Right kidney (tissue), 1 donor: ENCODE measurements around the gene SECISBP2L.

Source experiments
- DNase-seq: peaks from one replicate; pipeline ENCODE4 v3.0.0-alpha.2; 2016

Gene SECISBP2L

GRCh38 chr15:48964898-48965297, 81.3 kb downstream of the SECISBP2L start:
- no peak for DNase-seq

DNA sequence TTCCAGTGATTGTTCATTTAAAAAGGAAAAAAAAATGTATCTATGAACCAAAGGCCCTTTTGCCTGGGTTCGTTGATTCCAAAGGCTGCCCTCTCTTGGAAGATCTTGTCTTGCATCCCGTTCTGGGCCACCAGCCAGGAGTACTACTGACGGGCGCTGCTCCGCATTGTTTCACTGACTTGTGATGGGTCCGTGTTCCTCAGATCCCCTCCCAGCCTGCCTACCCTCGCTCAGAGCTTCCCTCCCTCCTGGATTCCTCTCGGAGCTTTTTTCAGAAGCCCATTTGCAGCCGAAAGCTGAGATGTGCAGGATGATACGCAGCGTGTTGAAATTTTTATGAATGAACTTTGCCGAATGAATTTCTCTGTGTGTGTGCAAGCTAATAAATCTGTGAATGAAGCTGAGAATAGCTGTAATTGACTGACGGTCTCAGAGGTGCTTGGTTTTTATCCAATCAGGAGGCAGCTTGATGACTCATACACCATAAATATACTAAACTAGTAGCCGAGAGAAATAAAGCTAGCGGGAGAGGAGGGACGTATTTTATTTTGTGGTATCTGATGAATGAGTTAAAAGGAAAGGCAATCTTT, 82.6 kb downstream of the SECISBP2L start, which contains the start of gene SHC4:
SHC4 (minus strand) TSS at position 396 of the 590 bp plus-strand sequence. CDS start 904 bp downstream, outside the sequence.
- peak; percentile 76 for DNase-seq

- peak; percentile 83 for DNase-seq
Measured at GRCh38 chr15:48962662-48963523, 83.4 kb downstream of the SECISBP2L start.

DNA sequence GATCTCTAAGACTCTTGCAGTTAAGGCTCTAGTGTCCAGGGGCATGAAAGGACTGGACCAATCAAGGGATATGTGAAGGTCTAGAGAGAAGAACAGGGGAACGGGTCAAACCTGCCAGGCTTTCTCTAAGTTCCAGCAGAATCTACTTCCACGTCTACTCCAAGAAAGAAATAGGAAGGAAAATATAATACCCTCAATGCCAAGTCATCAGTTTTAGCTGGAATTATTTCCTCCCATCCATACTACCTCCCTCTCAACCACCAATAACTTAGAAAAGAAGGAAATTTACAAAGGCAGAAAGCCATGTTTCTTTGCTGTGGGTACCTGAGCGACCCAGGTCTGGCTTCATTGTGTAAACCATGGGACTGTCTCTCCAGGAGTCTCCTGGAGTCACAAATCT, 90.3 kb downstream of the SECISBP2L start:
- DNase-seq: no peak

GRCh38 chr15:48955370-48955769, 90.9 kb downstream of the SECISBP2L start:
- no peak for DNase-seq

- DNase-seq: no peak
Measured at GRCh38 chr15:48954538-48954937, 91.7 kb downstream of the SECISBP2L start.

DNA sequence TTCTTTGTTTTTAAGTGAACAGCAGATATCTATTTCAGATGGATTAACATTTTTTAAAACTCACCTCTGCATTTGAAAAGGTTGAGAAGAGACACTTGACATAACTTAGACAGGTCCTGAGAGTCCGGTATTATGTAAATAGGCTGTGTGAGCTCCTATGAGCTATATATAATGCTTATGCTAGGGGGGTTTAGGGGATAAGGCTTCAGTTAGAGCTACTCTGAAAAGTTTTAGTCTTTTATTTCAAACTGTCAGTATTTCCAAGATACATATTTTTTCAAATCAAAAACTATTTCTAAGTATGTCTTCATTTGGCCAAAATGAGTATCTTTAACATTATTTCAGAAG, 99.4 kb downstream of the SECISBP2L start:
- DNase-seq: no peak

DNA sequence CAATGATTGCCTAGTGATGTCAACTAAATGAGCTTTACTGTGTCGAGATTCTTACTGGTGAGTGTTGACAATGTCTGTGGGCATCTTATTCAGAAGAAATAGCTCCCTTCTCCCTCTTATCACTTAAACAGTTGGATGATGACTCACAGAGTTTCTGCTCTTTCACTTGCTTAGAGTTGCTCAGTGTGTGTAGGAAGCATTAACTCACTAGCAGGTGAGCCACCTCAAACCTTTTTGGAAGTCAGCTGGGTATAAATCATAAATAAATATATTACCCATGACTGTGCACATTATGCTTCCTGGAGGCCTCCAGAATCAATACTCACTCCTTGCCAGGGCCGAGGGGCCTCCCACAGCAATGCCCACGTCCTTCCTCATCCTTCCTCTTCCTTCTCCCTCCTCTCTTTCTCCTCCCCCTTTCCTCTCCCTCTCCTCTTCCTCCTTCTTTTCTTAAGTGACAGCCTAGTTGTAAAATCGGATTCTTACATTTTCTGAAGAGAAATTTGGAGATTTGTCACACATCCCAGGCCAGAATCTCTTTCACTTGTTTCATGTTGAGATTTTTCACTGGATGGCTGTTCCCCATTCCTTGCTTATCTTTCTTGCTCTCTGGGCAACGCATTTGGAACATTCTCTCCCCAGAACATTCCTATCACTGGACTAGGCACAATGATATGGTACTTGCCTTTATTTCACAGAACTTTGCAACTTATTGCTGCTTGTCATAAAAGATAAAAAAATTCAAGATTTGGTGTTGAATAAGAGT, 100.0 kb downstream of the SECISBP2L start:
- DNase-seq: no peak

- DNase-seq: no peak
Measured at GRCh38 chr15:48945386-48945785, 100.9 kb downstream of the SECISBP2L start.

DNA sequence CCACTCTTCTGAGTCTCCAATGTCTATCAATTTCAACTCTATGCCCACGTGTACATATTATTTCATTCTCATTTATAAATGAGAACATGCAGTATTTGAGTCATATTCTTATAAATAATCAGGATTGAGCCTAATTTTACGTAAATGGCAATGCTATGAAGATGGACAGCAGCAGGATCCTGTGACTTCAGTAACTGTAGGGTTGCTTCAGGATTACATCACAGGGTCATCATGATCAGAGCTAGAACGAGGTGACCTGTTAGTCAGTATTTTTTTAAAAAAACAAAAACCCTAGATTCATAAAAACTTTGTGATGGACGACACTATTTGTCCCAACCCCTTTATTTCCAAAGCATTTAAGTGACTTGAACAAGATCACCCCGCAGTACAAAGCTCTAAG, 104.3 kb downstream of the SECISBP2L start:
- DNase-seq: no peak

DNA sequence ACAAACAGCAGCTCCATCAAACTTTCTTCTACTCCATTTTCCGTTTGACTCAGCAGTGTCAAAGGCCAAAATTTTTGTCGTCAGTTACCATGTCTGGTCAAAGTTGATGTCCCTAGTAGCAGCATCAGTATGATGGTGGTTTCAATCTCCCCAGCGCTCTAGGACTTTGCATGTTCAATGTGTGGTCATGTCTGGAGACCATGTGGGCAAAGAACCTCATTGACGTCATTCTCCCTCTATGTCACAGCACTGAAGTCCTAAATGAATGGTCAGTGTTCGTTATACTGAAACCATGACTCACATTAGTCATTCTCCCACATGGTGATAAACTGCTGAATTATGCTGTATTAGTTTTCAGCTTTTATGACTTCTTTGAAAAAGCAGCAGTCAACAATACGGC, 105.7 kb downstream of the SECISBP2L start:
- no peak for DNase-seq

- no peak for DNase-seq
Measured at GRCh38 chr15:48939648-48940047, 106.6 kb downstream of the SECISBP2L start.
